GM12891 (cell line): ENCODE measurements around the gene GSTM2.

Experiments used
- POLR2A ChIP-seq: IDR thresholded peaks from 2 replicates; pipeline ENCODE4 v1.6.1; 2011; ENCODE audit warnings: low read depth, low read length, control low read depth
- POLR2AphosphoS5 ChIP-seq: IDR thresholded peaks from 2 replicates; pipeline ENCODE4 v1.6.1; 2011; ENCODE audit warnings: low read depth, low read length, control low read depth

GRCh38 chr1:109643385-109644230 lies 24.2 kb upstream of the GSTM2 start:
- TF ChIP-seq POLR2AphosphoS5 = no peak
- TF ChIP-seq POLR2A = no peak
